NCI-H1930 (cell line): Measurements from ENCODE around the gene SLC16A11.

ENCODE experiments used
- DNase-seq, 2 experiments: peaks; one replicate each; lab custom pipeline; 2025; lab: John Stamatoyannopoulos, UW

The SLC16A11 gene

GRCh38 chr17:7025245-7025644 lies 18.6 kb downstream of the SLC16A11 start:
- DNase-seq = no peak

DNA sequence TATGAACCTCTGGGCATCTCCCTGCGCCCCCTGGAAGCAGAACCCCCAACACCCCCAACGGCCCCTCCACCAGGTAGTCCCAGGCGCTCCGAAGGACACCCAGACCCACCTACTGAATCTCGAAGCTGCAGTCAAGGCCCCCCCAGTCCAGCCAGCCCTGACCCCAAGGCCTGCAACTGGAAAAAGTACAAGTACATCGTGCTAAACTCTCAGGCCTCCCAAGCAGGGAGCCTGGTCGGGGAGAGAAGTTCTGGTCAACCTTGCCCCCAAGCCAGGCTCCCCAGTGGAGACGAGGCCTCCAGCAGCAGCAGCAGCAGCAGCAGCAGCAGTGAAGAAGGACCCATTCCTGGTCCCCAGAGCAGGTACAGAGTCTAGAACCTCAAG lies 19.5 kb downstream of the SLC16A11 start:
- no peak for DNase-seq

- peak; percentile 89 to 94 for DNase-seq
Measured at GRCh38 chr17:7023576-7024401, 20.1 kb downstream of the SLC16A11 start.

DNA sequence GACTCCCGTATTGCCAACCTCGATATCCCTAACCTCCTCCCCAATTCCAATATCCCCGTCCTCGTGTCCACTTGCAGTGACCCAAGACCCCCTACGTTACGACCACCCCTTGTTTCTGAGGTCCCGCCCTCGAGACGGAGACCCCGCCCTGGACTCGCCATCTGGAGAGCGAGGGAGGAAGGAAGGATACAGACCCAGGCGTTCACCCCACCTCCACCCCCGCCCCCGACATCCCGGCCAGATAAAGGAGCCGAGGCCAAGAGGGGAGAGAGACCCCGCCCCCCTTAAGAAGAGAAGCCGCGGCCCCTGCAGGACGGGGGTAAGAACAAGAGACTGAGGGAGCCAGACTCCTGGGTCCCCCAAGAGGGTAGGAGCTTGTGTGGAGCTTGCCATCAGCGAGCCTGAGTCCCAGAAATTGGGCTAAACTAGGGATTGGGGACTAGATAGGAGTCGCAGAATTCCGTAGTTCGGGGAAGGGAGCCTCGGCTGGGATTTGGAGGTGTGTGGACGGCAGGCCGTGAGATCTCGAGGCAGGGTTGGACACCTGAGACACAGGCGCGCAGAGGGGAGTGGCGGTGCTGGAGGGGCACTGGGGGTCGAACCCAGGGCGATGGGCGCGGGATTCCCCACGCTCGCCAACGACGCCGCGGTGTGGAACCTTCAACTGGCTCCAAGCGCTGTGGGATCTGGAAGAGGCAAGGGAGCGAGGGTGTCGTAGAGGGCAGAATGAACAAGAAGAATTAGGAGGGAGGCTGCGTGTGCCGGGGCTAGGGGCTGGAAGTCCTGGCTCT lies 20.9 kb downstream of the SLC16A11 start, which contains the start of gene BCL6B:
Gene BCL6B, plus strand, starts transcription at position 270 of the 791 bp plus-strand sequence. CDS start 622 bp downstream, outside the sequence.
- DNase-seq = peak in 1 of 2 experiments; percentile 37

DNA sequence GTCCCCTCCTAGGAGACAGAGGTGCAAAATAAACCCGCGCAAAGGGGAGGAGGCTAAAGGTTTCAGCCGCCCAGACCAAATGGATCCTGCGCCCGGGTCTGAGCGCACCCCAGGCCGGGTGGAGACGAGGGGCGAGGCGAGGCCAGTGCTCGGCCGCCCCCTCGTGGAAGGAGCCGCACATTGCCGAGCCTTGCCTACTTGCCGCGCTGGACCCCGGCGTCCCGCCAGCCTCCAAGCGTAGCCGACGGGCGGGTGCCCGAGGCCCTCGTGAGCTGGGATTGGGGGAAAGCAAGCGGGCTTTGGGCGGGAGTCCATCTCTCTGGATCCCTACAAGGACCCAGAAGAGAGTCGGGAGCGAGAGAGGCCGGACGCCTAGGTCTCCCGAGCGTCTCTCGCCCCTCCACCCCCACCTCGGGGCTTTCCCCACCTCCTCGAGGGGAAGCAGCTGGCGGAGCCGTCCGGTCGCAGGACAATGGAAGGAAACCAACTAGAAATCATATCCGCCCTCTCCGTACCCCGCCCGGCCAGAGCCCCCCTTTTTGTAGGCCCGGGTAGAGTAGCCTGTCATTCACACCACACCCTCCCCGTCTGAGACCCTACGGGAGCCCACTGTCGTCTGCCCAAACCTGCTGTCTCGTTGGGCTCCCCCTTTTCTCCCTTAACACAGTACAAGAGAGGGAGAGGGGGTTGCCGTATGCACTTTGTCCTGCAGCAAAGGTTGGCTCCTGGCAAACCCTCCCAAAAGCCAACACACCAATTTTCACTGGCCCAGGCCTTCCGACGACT lies 21.7 kb downstream of the SLC16A11 start:
- peak; percentile 33 to 80 for DNase-seq

GRCh38 chr17:7020894-7021664 lies 22.8 kb downstream of the SLC16A11 start:
- DNase-seq = no peak

DNA sequence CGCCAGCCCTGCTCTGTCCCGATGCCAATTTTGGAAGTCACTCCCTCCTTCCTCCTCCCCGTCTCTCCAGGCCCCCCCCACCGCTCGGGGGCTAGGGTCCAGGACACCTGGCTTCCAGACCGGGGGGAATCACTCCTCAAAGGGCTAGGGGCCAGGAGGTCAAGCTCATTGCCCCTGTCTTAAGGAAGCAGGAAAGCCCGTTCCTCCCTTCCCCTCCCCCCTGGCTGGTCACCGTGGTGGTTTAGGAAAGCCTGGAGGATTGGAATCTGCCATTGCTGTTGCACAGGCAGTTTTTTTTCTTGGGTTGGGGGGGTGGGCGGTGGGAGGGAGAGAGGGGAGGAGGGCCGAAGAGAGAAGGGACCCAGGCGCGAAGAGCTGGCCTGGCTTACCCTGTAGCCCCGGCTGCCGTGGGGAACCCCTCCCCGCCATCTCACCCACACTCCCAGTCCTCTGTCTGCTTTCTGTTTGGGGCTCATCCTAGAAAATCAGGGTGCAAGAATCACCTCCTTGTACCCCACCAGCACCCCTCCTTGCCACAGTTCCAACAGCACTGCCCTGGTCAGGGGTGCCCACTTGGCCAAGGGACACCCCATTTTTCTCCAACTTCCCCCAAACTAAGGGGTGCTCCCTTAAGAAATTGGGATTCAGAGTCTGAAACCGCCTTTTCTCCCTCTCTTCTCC lies 23.9 kb downstream of the SLC16A11 start:
- peak in 1 of 2 experiments; percentile 36 for DNase-seq

DNA sequence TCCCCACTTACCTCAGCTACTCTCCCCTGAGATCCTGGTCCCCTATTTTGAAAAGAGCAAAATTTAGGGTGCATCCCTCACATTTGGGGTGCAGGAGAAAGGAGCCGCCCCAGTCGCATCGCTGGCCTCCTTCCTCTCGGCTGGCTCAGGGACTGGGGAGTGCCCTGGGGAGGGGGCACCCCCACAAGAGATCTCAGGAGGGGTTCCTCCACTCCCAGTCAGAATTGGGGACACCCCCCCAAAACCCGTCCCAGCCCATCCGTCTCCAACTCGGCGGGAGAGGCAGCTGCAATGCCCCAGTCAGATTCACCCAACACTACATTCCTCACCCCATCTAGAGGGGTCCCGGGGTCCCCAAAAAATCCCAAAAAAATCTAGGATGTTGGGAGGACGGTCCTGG lies 24.5 kb downstream of the SLC16A11 start:
- no peak for DNase-seq

GRCh38 chr17:7018331-7018964 lies 25.4 kb downstream of the SLC16A11 start:
- no peak for DNase-seq

DNA sequence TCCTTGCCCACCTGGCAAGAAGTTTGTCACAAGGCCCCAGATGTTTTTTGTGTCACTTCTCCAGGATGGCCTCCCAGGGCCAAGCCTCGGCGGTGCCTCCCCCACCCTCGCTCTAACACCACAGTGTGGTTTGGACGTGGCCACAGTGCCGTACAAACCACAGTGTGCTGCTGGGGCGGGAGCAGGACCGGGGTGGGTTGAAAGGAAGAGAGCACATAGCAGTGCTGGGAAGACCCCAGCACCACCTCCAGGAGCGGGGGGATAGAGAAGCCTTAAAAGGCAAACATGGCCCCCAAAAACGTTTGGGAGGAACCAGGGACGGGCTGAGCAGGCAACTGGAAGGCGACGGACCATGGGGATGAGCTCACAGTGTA lies 26.1 kb downstream of the SLC16A11 start:
- no peak for DNase-seq

DNA sequence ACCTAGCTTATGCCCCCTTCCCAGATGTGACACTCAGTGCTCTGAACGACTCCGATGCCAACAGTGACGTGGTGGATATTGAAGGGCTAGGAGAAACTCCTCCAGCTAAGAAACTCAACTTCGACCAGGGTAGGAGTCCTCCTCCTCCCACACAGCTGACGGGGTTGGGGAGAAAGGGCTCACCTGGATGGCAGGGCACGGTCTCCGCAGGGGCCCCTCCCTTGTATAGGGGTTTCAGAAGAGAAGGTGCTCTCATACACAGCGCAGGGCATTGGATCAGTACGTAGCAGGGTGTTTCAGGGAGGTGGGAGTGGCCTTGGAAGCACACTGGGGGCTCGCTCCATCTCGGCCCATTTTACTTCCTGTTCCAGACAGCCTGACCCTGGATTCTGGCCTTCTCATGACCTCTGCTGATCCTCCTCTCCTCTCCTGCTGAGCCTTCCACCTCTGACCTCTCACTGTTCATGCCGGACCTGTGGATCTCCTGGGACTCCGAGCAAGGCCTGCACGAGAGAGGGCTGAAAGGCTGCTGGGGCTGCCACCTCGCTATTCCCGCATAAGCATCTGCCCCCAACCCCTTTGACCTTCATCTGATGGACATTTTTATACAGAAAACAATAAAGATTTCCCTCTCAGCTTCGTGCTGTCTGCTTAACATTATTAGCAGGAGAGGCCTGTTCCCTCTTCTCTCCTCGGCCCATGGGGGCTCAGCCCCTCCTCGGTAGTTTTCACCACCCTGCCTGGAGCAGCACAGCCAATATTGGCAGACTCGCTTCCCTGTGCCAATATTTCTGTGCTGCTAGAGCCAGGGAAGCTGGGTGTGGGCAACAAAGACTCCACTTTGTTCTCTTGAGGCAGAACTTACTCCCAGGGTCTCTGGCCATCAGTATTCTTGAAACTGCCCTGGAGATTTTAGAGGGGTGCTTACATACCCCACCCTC lies 26.7 kb downstream of the SLC16A11 start:
- no peak for DNase-seq

- DNase-seq = no peak
Measured at GRCh38 chr17:7016418-7016817, 27.5 kb downstream of the SLC16A11 start.

DNA sequence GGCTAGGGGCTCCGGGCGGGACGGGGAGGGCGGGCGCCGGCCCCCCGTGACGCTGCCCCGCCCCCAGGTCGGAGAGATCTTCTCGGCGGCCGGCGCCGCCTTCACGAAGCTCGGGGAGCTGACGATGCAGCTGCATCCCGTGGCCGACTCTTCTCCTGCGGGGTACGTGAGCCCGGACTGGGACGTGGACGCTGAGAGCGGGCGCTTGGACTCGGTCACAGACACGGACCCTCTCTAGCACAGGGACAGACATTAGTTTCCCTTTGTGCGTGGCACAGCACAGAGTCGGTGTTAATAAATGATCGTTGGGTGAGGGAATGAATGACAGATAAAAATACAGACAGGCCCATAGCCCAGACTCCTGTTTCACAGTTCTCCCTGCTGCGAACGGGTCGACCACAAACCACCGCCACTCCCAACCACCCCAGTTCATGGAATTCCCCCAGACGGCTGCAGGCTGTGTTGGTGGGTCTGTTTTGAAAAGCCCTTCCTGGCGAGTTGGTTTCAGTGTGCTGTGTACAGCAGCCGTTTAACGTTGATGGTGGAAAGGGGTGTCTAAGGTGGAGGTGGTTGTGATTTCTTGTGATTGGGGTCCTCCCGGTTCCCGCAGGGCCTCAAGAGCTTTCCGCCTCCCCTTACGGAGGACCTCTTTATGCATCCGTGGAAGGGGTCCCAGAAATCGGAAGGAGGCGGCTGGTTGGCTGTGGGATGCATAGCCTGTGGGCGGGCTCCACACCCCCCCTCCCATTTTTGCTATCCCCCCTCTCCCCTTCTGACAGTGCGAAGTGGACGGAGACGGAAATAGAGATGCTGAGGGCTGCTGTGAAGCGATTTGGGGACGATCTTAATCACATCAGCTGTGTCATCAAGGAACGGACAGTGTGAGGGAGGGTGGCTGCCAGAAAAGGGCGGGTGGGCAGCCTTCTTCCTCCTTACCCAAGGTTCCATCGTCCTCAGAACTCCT lies 28.6 kb downstream of the SLC16A11 start:
- DNase-seq = no peak

- peak; percentile 91 to 94 for DNase-seq
Measured at GRCh38 chr17:7014261-7014994, 29.5 kb downstream of the SLC16A11 start.

GRCh38 chr17:7011942-7012254 lies 32.0 kb downstream of the SLC16A11 start:
- DNase-seq = no peak

GRCh38 chr17:7011415-7011814 lies 32.5 kb downstream of the SLC16A11 start:
- DNase-seq = no peak

GRCh38 chr17:7010523-7010922 lies 33.4 kb downstream of the SLC16A11 start:
- DNase-seq = no peak

- no peak for DNase-seq
Measured at GRCh38 chr17:7007143-7007542, 36.7 kb downstream of the SLC16A11 start.
